ENCODE results near the gene B9D1.

B9D1 gene

DNA sequence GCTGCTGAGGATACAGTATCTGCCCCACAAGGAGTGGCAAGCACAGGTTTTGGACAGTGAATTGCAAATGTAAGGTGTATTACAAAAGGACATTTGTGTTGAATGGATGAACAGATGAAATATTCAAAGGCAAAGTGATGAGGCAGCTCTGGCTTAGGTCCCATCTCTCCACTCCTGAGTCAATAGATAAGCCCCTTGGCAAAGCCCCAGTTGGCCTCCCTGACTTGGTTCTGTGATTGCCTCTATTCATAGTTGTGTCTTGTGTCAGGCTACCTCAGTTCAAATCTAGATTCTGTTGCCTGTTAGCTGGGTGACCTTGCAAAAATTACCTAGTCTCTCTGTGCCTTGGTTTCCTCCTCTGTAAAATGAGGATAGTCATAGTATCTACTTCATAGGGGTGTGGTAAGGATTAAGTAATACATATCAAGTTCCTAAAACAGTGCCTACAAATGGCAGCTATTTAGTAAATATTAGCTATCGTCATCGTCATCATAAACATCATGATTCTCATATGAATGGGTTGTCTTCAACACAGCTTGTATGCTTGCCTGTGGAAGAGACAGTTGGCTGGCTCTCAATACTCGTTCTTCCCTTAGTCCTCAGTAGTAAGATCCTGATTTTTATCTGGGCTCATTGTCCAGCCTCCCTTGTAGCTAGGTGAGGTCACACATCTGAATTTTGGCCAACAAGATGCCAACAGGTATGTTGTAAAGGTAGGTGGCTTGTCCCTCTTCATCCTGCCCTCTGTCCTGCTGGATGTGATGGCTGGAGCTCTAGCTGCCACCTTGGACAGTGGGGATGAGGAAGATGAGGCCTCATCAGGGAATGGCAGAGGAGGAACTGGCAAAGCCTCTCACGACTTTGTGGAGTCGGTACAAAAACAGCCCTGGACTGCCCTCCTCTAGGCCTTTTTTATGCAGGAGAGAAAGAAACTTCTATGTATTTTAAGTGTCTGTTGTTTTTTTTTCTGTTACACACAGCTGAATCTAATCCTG is 26.6 kb upstream of the B9D1 start:
- H3K36me3 ChIP-seq (ENCODE audit: control insufficient read depth in 1 of 2, insufficient read depth in 2 of 2, low read length in 2 of 2): peaks cover 1 to 12% of the 10 kb centered on the region in 2 donors

DNA sequence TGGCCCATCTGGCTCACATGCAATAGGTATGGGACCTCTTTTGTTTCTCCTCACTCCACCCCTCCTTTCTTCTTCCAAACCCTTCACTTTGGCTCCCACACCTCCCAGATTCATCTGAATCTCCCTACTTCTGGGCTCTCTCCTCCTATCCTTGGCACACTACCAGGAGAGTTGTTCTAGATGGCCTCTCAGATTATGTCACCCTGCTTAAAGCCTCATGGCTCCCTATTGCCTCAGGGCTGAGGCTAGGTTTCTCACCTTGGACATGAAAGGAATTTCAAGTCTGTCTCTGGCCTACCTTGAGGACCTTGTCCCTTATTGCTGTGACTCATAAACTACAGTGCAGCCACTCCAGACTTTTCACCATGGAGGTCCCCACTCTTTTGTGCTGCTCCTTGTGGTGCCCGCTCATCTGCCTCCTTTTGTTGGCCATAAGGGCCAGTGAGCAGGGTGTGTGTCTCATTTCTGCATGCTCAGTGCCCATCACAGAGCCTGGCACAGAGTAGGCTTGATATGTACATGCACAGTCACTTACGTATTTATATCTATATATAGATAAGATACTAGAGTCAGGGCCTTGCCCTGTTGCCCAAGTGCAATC is 25.5 kb upstream of the B9D1 start:
- H3K9me3 ChIP-seq (ENCODE audit: control insufficient read depth in 1 of 2, low read length in 2 of 2): no peaks in the 10 kb centered on the region
- H3K9ac ChIP-seq (ENCODE audit: low read depth in 1 of 2, low read length in 2 of 2): no peak overlapping the region
- peaks cover 10 to 23% of the 10 kb centered on the region in 2 donors for H3K36me3 ChIP-seq (ENCODE audit: control insufficient read depth in 1 of 2, insufficient read depth in 2 of 2, low read length in 2 of 2)
- H3K27ac ChIP-seq (ENCODE audit: low read depth, low read length): peak overlapping the region; percentile 35
- peaks cover 38 to 42% of the 10 kb centered on the region in 2 donors for H3K4me1 ChIP-seq (ENCODE audit: control insufficient read depth in 1 of 2, insufficient read depth in 2 of 2, low read length in 2 of 2)
- H3K27me3 ChIP-seq (ENCODE audit: control insufficient read depth in 1 of 2, insufficient read depth in 2 of 2, low read length in 2 of 2): no peaks in the 10 kb centered on the region
- H3K4me3 ChIP-seq (ENCODE audit: low read depth in 1 of 2, low read length in 2 of 2): no peak overlapping the region

More for the DNA sequence above, 26.6 kb upstream of the B9D1 start:
- no peak overlapping the region for H3K27ac ChIP-seq (ENCODE audit: low read depth, low read length)
- no peaks in the 10 kb centered on the region for H3K27me3 ChIP-seq (ENCODE audit: control insufficient read depth in 1 of 2, insufficient read depth in 2 of 2, low read length in 2 of 2)
- H3K4me3 ChIP-seq (ENCODE audit: low read depth in 1 of 2, low read length in 2 of 2): no peak overlapping the region
- no peak overlapping the region for H3K9ac ChIP-seq (ENCODE audit: low read depth in 1 of 2, low read length in 2 of 2)
- H3K4me1 ChIP-seq (ENCODE audit: control insufficient read depth in 1 of 2, insufficient read depth in 2 of 2, low read length in 2 of 2): peaks cover 32 to 37% of the 10 kb centered on the region in 2 donors
- no peaks in the 10 kb centered on the region for H3K9me3 ChIP-seq (ENCODE audit: control insufficient read depth in 1 of 2, low read length in 2 of 2)

DNA sequence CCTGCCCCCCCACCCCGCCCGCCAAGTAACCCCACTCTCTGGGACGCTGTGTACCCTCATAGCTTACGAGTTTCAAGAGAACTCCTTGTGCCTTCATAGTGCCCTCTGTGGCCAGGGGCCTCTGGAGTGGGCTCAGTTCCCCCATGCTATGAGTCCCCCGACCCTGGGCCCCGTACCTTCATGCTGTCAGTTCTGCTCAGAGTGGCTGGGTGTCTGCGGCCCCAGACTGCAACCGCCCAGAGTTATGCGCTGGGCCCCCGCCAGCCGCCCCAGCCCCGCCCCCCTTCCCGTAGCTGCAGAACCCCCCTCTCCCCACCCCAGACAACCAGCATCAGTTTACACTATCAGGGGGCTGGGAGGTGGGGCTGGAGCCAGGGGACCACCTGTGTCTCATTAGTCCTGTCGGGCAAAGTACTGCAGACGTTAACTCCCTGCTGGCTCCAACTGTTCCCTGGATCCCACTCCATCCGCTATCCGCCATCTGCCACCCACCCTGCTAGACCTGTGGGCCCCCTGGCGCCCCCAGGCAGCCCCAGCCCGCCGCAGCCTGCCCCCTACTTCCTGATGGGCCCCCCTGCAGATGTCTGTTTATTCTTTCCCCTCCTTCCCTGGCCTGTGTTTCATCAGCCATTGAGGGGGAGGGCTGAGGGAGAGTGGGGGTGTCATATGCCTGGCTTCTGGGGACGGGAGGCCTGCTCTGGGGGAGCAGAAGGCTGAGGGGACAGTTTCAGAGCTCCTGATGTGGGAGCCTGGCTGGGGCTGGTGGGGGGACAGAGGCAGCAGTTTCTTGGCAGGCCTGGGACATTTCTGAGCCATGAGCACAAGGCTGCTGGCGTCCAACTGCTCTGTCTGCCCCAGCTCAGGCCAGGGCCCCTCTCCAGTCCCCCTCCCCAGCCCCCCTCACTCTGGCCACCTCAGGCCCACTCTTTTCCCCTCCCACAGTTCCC is 24.7 kb upstream of the B9D1 start, which contains the start of gene MFAP4:
Gene MFAP4, minus strand, starts transcription at position 217 of the 947 bp plus-strand sequence. Its CDS starts 35 bp downstream, at position 182.
- Histone ChIP-seq H3K27ac (ENCODE audit: low read depth, low read length) (peak within 1 kb of the TSS; percentile 66), H3K9me3 (ENCODE audit: control insufficient read depth in 1 of 2, low read length in 2 of 2) (no peaks in the 10 kb centered on the region), H3K4me3 (ENCODE audit: low read depth in 1 of 2, low read length in 2 of 2) (peak within 1 kb of the TSS; percentile 42 to 49), H3K36me3 (ENCODE audit: control insufficient read depth in 1 of 2, insufficient read depth in 2 of 2, low read length in 2 of 2) (peaks cover 18 to 31% of the 10 kb centered on the region in 2 donors), H3K9ac (ENCODE audit: low read depth in 1 of 2, low read length in 2 of 2) (peak within 1 kb of the TSS in 1 of 2 donors; percentile 29), H3K4me1 (ENCODE audit: control insufficient read depth in 1 of 2, insufficient read depth in 2 of 2, low read length in 2 of 2) (peaks cover 38 to 42% of the 10 kb centered on the region in 2 donors), H3K27me3 (ENCODE audit: control insufficient read depth in 1 of 2, insufficient read depth in 2 of 2, low read length in 2 of 2) (no peaks in the 10 kb centered on the region)

DNA sequence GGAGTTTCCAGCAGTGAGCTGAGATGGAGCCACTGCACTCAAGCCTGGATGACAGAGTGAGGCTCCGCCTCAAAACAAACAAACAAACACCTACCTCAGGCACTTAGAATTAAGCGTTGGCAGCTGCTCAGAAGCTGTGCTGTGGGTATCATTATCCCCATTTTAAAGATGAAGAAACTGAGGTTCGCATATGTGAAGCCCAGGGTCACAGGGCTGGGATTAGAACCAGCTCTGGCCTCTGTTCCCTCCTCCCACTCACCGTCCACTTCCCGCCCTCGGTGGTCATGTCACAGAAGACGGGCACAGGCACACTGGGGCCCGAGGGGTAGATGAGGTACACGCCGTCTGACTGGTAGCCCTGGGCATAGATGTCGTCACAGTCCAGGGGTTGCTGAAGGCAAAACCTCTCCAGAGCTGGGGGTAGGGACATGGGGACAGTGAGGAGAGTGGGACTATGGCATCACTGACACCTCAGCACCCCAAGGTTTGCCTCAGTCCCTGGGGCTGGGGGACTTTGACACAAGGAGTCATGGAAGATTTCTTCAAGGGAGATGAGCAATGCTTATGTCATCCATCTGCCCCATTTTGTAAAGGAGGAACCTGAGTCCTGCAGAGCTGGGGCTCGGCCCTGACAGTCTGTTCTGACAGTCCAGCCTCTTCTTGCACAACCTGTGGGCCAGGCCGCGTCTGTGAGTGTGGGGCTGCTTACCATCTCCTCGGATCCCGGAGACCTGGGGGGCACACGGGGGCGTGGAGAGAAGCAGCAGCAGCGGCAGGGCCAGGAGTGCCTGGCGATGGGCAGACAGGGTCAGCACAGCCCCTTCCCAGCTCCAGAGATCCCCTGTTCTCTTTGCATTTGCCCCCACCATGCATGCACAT is 23.8 kb upstream of the B9D1 start:
- peaks cover 38 to 42% of the 10 kb centered on the region in 2 donors for H3K4me1 ChIP-seq (ENCODE audit: control insufficient read depth in 1 of 2, insufficient read depth in 2 of 2, low read length in 2 of 2)
- peak overlapping the region in 1 of 2 donors; percentile 29 for H3K9ac ChIP-seq (ENCODE audit: low read depth in 1 of 2, low read length in 2 of 2)
- H3K27ac ChIP-seq (ENCODE audit: low read depth, low read length): peak overlapping the region; percentile 66
- no peaks in the 10 kb centered on the region for H3K27me3 ChIP-seq (ENCODE audit: control insufficient read depth in 1 of 2, insufficient read depth in 2 of 2, low read length in 2 of 2)
- H3K36me3 ChIP-seq (ENCODE audit: control insufficient read depth in 1 of 2, insufficient read depth in 2 of 2, low read length in 2 of 2): peaks cover 18 to 39% of the 10 kb centered on the region in 2 donors
- peak overlapping the region; percentile 42 to 49 for H3K4me3 ChIP-seq (ENCODE audit: low read depth in 1 of 2, low read length in 2 of 2)
- H3K9me3 ChIP-seq (ENCODE audit: control insufficient read depth in 1 of 2, low read length in 2 of 2): no peaks in the 10 kb centered on the region

DNA sequence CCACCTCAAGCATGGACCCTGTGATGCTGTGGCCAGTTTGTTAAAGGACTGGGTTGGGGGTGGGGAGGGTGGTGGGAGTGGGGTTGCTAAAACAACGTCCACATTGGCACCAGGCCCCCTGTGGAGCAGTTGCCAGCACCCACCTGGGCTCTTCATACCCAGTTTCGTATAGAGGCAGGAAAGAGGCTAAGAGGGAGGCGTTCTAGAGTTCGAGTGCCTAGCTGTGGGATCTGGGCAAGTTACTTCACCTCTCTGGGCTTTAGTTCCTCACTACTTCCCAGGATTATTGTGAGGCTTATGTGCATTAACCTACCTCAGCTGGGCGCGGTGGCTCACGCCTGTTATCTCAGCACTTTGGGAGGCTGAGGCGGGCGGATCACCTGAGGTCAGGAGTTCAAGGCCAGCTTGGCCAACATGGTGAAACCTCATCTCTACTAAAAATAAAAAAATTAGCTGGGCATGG is 23.0 kb upstream of the B9D1 start:
- Histone ChIP-seq H3K4me3 (ENCODE audit: low read depth in 1 of 2, low read length in 2 of 2) (no peak overlapping the region), H3K9me3 (ENCODE audit: control insufficient read depth in 1 of 2, low read length in 2 of 2) (no peaks in the 10 kb centered on the region), H3K9ac (ENCODE audit: low read depth in 1 of 2, low read length in 2 of 2) (no peak overlapping the region), H3K27ac (ENCODE audit: low read depth, low read length) (no peak overlapping the region), H3K36me3 (ENCODE audit: control insufficient read depth in 1 of 2, insufficient read depth in 2 of 2, low read length in 2 of 2) (peaks cover 23 to 47% of the 10 kb centered on the region in 2 donors), H3K27me3 (ENCODE audit: control insufficient read depth in 1 of 2, insufficient read depth in 2 of 2, low read length in 2 of 2) (no peaks in the 10 kb centered on the region), H3K4me1 (ENCODE audit: control insufficient read depth in 1 of 2, insufficient read depth in 2 of 2, low read length in 2 of 2) (peaks cover 38 to 42% of the 10 kb centered on the region in 2 donors)

DNA sequence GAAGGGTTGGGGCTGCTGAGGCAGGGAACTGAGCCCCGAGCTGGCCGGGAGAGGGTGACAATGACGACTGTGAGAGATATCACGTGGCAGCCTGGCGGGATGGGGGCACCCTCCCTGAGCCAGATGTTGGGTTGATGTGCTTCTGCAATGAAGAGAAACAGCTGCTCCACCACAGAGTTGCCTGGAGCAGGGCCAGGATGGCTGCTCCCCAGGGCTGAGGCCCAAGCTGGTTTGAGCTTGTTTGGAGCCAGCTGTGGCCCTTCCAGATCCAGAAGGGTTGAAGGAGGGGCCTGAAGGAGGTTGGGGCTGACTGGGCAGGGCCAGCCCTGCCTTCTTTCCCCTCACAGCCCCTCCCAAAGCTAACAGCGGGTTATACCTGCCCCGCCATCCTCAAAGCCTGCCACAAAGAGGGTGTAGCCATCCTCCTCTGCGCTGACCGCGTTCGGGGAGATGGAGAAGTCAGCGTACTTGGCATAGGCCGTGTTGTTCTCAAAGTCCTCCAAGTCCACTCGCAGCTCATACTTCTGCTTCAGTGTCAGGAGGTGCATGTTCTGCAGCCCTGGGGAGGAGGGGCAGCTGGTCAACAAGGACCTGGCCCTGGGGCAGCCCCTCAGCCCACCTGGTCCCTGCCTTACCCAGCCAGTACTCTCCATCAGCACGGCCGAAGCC is 22.3 kb upstream of the B9D1 start:
- Histone ChIP-seq H3K27me3 (ENCODE audit: control insufficient read depth in 1 of 2, insufficient read depth in 2 of 2, low read length in 2 of 2) (no peaks in the 10 kb centered on the region), H3K9me3 (ENCODE audit: control insufficient read depth in 1 of 2, low read length in 2 of 2) (no peaks in the 10 kb centered on the region), H3K4me1 (ENCODE audit: control insufficient read depth in 1 of 2, insufficient read depth in 2 of 2, low read length in 2 of 2) (peaks cover 38 to 42% of the 10 kb centered on the region in 2 donors), H3K9ac (ENCODE audit: low read depth in 1 of 2, low read length in 2 of 2) (no peak overlapping the region), H3K36me3 (ENCODE audit: control insufficient read depth in 1 of 2, insufficient read depth in 2 of 2, low read length in 2 of 2) (peaks cover 30 to 53% of the 10 kb centered on the region in 2 donors), H3K4me3 (ENCODE audit: low read depth in 1 of 2, low read length in 2 of 2) (no peak overlapping the region), H3K27ac (ENCODE audit: low read depth, low read length) (no peak overlapping the region)

DNA sequence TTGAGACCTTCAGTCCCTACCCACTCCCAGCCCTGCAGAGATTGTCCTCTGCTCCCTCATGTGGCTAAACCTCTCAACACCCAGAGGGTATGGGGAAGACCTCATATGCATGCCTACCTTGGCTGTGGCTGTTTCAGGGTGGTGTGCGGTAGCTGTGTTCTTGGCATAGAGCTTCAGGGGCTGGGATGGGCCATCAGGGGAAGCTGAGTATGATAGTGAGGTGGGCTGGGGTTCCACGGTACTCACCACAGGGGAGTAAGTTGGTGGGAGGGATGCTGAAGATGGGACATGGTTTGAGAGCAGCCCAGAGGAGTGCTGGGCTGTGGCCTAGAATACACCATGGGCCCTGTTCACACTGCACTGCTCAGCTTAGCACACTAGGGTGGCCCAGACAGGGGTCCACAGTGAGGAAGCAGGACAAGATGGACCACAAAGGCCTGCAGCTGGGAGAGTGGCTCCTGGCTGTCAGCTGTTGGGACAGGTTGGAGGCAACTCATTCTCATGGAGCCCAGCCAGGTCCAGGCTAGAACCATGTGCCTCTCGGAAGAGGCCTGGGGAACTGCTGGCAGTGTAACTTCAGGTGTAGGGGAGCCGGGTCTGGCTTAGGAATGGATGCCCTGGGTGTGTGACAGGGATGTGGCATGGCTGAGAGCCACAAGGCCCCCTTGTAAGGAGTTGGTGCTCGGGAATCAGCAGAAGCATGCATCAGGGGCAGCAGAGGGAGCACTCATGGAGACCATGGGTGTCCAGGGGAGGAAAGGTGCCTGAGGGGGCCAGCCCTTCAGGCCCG is 21.4 kb upstream of the B9D1 start:
- Histone ChIP-seq H3K4me3 (ENCODE audit: low read depth in 1 of 2, low read length in 2 of 2) (no peak overlapping the region), H3K36me3 (ENCODE audit: control insufficient read depth in 1 of 2, insufficient read depth in 2 of 2, low read length in 2 of 2) (peaks cover 31 to 58% of the 10 kb centered on the region in 2 donors), H3K9ac (ENCODE audit: low read depth in 1 of 2, low read length in 2 of 2) (peak overlapping the region in 1 of 2 donors; percentile 6), H3K9me3 (ENCODE audit: control insufficient read depth in 1 of 2, low read length in 2 of 2) (no peaks in the 10 kb centered on the region), H3K27me3 (ENCODE audit: control insufficient read depth in 1 of 2, insufficient read depth in 2 of 2, low read length in 2 of 2) (no peaks in the 10 kb centered on the region), H3K27ac (ENCODE audit: low read depth, low read length) (no peak overlapping the region), H3K4me1 (ENCODE audit: control insufficient read depth in 1 of 2, insufficient read depth in 2 of 2, low read length in 2 of 2) (peaks cover 42 to 49% of the 10 kb centered on the region in 2 donors)

Data from duodenal mucosa (tissue), 2 donors.